ENCODE measurements around the gene PPAT. TPM values are rescaled to one million over a fixed set of nuclear protein-coding genes. Genes with fewer than 3 reads are reported as not detected.
A peak's percentile ranks its signal among the peaks of the same experiment; 100 is the strongest.
"Not testable (repeated sequence)": the region's sequence is repeated elsewhere in the genome, so short reads cannot be mapped to it uniquely, and the experiment has no call there.

Gene PPAT
- total and polyA plus RNA-seq, 2 donors (not counting 1 experiment from before 2014, with no cell fraction given) = 3.2 to 9.2 TPM

DNA sequence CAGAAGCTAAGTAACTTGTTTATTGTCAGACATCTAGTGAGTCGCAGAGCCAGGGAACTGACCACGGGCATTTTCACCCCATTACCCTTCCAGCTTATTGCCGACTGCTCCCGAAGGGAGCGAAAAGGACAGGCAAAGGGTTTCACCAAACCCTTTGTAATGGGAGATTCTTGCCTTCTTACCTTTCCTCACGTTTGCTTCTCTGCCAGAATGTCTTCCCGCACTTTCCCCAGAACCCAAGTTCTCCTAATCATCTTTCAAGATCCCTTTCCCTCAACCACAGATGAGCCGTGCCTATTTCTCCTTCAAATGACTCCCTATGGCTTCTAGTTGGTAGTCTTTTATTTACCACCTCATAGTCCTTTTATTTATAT lies 31.5 kb upstream of the PPAT start:
- intact Hi-C loops (cut with micrococcal nuclease) = loop anchor here (1.0 to 10.0 kb wide), 11 partner anchors 32 to 1072 kb away; partner anchors contain the start of genes AASDH, CEP135, CLOCK and EXOC1
- Histone ChIP-seq H3K4me2 (replicated peaks; ENCODE audit: low read depth, low read length, poor library complexity, severe bottlenecking) (peak overlapping the region; percentile 77), H4K20me1 (ENCODE audit: control insufficient read depth, insufficient read depth, low read length, poor library complexity, severe bottlenecking) (peaks cover 20% of the 10 kb centered on the region), H3K4me3 (ENCODE audit: control extremely low read depth in 1 of 5, extremely low read depth in 1 of 5, insufficient read depth in 1 of 5, low read depth in 2 of 5, low read length in 4 of 5) (peak overlapping the region; percentile 83 to 97 (median 89)), H3K9ac (ENCODE audit: low read length) (peak overlapping the region; percentile 78), H3K27me3 (replicated peaks in 1 of 4; ENCODE audit: control extremely low read depth in 1 of 4, control insufficient read depth in 3 of 4, insufficient read depth in 4 of 4, low read length in 3 of 4) (no peaks in the 10 kb centered on the region), H3K79me2 (ENCODE audit: control insufficient read depth, insufficient read depth, low read length) (peaks cover 84% of the 10 kb centered on the region), H3K36me3 (replicated peaks in 1 of 2; ENCODE audit: control extremely low read depth in 1 of 2, control insufficient read depth in 1 of 2, extremely low read depth in 1 of 2, insufficient read depth in 2 of 2, low read length in 1 of 2) (peaks cover 0 to 17% of the 10 kb centered on the region in 2 experiments), H3K27ac (ENCODE audit: low read length in 2 of 2) (peak overlapping the region; percentile 73 to 81), H2AFZ (ENCODE audit: insufficient read depth, low read depth, low read length, poor library complexity, severe bottlenecking) (peak overlapping the region; percentile 88), H3K9me3 (ENCODE audit: control extremely low read depth in 1 of 3, control insufficient read depth in 2 of 3, insufficient read depth in 1 of 3, low read length in 2 of 3) (no peaks in the 10 kb centered on the region), H3K4me1 (ENCODE audit: control insufficient read depth in 2 of 2, insufficient read depth in 2 of 2, low read length in 2 of 2) (peaks cover 38 to 42% of the 10 kb centered on the region in 2 donors)
- 0% methylated on average over 3 of the region's 8 CpGs for WGBS (ENCODE audit: insufficient coverage)
- ATAC-seq (ENCODE audit: low read depth) (no peak), DNase-seq (no peak)
- no peaks in the 10 kb centered on the region for H3K9me3 Mint-ChIP-seq (ENCODE audit: insufficient read depth)
- CTCF ChIA-PET = interaction anchor here (0.6 to 2.0 kb wide), 5 partner anchors 9 to 338 kb away, joined by 3 to 9 read pairs (median 3); partner anchors contain the start of gene AASDH
- H3K4me3 Mint-ChIP-seq = peak overlapping the region; percentile 99
- H3K27ac Mint-ChIP-seq = peak overlapping the region; percentile 96
- peaks cover 56% of the 10 kb centered on the region for H3K4me1 Mint-ChIP-seq
- no peak for TF ChIP-seq EZH2 (IDR thresholded peaks at IDR 0.05; ENCODE audit: borderline replicate concordance, insufficient read depth, low read depth, low read length, poor library complexity, severe bottlenecking)
- TF ChIP-seq, protein P1, sequence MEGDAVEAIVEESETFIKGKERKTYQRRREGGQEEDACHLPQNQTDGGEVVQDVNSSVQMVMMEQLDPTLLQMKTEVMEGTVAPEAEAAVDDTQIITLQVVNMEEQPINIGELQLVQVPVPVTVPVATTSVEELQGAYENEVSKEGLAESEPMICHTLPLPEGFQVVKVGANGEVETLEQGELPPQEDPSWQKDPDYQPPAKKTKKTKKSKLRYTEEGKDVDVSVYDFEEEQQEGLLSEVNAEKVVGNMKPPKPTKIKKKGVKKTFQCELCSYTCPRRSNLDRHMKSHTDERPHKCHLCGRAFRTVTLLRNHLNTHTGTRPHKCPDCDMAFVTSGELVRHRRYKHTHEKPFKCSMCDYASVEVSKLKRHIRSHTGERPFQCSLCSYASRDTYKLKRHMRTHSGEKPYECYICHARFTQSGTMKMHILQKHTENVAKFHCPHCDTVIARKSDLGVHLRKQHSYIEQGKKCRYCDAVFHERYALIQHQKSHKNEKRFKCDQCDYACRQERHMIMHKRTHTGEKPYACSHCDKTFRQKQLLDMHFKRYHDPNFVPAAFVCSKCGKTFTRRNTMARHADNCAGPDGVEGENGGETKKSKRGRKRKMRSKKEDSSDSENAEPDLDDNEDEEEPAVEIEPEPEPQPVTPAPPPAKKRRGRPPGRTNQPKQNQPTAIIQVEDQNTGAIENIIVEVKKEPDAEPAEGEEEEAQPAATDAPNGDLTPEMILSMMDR (IDR thresholded peaks at IDR 0.05) = no peak
- POLR2A ChIA-PET = interaction anchor here (2.9 kb wide), 1 partner anchor 31 kb away, joined by 35 read pairs; the partner anchor contains the start of genes PAICS and PPAT
- no peaks in the 10 kb centered on the region for H3K27me3 Mint-ChIP-seq

DNA sequence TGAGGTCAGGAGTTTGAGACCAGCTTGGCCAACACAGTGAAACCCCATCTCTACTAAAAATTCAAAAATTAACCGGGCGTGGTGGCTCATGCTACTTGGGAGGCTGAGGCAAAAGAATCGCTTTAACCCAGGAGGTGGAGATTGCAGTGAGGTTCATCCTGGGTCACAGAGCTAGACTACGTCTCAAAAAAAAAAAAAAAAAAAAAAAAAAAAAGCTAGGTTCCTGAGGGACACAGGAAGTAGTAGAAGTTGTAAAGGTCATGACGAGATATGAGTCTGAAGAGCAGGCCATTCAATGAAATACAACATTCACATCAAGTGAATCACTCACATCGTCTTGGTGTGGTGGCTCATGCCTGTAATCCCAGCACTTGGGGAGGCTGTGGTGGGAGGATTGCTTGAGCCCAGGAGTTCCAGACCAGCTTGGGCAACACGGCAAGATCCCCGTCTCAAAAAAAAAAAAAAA lies 30.9 kb upstream of the PPAT start:
- Histone ChIP-seq H3K4me1 (ENCODE audit: control insufficient read depth in 2 of 2, insufficient read depth in 2 of 2, low read length in 2 of 2) (peaks cover 38 to 42% of the 10 kb centered on the region in 2 donors), H3K4me3 (ENCODE audit: control extremely low read depth in 1 of 5, extremely low read depth in 1 of 5, insufficient read depth in 1 of 5, low read depth in 2 of 5, low read length in 4 of 5) (peak overlapping the region; percentile 83 to 97 (median 89)), H3K36me3 (replicated peaks in 1 of 2; ENCODE audit: control extremely low read depth in 1 of 2, control insufficient read depth in 1 of 2, extremely low read depth in 1 of 2, insufficient read depth in 2 of 2, low read length in 1 of 2) (peaks cover 0 to 15% of the 10 kb centered on the region in 2 experiments), H2AFZ (ENCODE audit: insufficient read depth, low read depth, low read length, poor library complexity, severe bottlenecking) (peak overlapping the region; percentile 88), H4K20me1 (ENCODE audit: control insufficient read depth, insufficient read depth, low read length, poor library complexity, severe bottlenecking) (peaks cover 21% of the 10 kb centered on the region), H3K4me2 (replicated peaks; ENCODE audit: low read depth, low read length, poor library complexity, severe bottlenecking) (peak overlapping the region; percentile 77), H3K9ac (ENCODE audit: low read length) (peak overlapping the region; percentile 78), H3K79me2 (ENCODE audit: control insufficient read depth, insufficient read depth, low read length) (peaks cover 80% of the 10 kb centered on the region)
- not testable (repeated sequence) for H3K27ac ChIP-seq (ENCODE audit: low read length in 2 of 2); H3K27me3 Mint-ChIP-seq; H3K9me3 Mint-ChIP-seq (ENCODE audit: insufficient read depth); H3K27me3 ChIP-seq (replicated peaks in 1 of 4; ENCODE audit: control extremely low read depth in 1 of 4, control insufficient read depth in 3 of 4, insufficient read depth in 4 of 4, low read length in 3 of 4); H3K9me3 ChIP-seq (ENCODE audit: control extremely low read depth in 1 of 3, control insufficient read depth in 2 of 3, insufficient read depth in 1 of 3, low read length in 2 of 3); ATAC-seq (ENCODE audit: low read depth)
- 15% methylated on average over 4 of the region's 8 CpGs for WGBS (ENCODE audit: insufficient coverage)
- H3K27ac Mint-ChIP-seq = peak overlapping the region; percentile 96
- H3K4me3 Mint-ChIP-seq = peak overlapping the region; percentile 99
- intact Hi-C loops (cut with micrococcal nuclease) = loop anchor here (2.0 to 10.0 kb wide), 5 partner anchors 64 to 1072 kb away; partner anchors contain the start of genes CLOCK, EXOC1 and TMEM165
- POLR2A ChIA-PET = interaction anchor here (0.6 to 2.9 kb wide), 2 partner anchors 30 to 64 kb away, joined by 4 to 35 read pairs; partner anchors contain the start of genes PAICS and PPAT
- peaks cover 56% of the 10 kb centered on the region for H3K4me1 Mint-ChIP-seq
- CTCF ChIA-PET = interaction anchor here (0.6 to 2.0 kb wide), 8 partner anchors 9 to 338 kb away, joined by 3 to 9 read pairs (median 4); partner anchors contain the start of genes AASDH, PAICS and PPAT
- DNase-seq = peak; percentile 11
